ENCODE results near the gene PANX2. TPM values are rescaled to one million over a fixed set of nuclear protein-coding genes. Genes with fewer than 3 reads are reported as not detected.

Gene PANX2
- total RNA-seq, 1 donor: under 0.01 TPM

DNA sequence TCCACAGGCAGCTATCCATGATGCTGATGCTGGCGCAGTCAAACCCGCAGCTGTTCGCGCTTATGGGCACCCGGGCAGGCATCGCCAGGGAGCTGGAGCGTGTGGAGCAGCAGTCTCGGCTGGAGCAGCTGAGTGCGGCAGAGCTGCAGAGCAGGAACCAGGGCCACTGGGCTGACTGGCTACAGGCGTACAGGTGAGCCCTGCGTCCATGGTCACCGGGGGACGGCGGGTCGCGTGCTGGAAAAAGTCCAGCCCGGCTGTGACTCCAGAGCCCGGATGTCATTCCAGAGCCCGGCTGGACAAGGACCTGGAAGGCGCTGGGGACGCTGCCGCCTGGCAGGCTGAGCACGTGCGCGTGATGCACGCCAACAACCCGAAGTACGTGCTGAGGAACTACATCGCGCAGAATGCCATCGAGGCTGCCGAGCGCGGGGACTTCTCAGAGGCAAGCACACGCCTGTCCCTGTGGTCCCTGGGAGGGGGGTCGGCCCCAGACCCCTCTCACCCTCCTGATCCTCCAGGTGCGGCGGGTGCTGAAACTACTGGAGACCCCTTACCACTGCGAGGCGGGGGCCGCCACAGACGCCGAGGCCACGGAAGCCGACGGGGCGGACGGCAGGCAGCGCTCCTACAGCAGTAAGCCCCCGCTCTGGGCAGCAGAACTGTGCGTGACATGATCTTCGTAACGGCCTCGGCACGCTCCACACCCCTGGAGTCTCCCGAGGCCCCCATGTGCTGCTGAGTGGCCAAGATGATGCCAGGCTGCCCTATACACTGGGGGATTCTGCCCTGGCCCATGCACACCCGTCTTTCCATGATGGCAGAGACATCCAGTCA lies 46.4 kb downstream of the PANX2 start:
- DNase-seq (ENCODE audit: insufficient read length, low spot score, missing footprints): no peak
- no peak overlapping the region for H2AFZ ChIP-seq (ENCODE audit: low read length)
- TF ChIP-seq, protein P1, sequence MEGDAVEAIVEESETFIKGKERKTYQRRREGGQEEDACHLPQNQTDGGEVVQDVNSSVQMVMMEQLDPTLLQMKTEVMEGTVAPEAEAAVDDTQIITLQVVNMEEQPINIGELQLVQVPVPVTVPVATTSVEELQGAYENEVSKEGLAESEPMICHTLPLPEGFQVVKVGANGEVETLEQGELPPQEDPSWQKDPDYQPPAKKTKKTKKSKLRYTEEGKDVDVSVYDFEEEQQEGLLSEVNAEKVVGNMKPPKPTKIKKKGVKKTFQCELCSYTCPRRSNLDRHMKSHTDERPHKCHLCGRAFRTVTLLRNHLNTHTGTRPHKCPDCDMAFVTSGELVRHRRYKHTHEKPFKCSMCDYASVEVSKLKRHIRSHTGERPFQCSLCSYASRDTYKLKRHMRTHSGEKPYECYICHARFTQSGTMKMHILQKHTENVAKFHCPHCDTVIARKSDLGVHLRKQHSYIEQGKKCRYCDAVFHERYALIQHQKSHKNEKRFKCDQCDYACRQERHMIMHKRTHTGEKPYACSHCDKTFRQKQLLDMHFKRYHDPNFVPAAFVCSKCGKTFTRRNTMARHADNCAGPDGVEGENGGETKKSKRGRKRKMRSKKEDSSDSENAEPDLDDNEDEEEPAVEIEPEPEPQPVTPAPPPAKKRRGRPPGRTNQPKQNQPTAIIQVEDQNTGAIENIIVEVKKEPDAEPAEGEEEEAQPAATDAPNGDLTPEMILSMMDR (IDR thresholded peaks at IDR 0.05; ENCODE audit: extremely low read depth, low read depth, low read length): no peak
- H4K20me1 ChIP-seq (ENCODE audit: insufficient read depth, low read length): peaks cover 32% of the 10 kb centered on the region
- no peak overlapping the region for H3K4me3 ChIP-seq (ENCODE audit: insufficient read depth, low read length)
- H3K79me2 ChIP-seq (ENCODE audit: insufficient read depth, low read length): peaks cover 30% of the 10 kb centered on the region
- no peaks in the 10 kb centered on the region for H3K4me1 ChIP-seq (ENCODE audit: insufficient read depth, low read length)
- peaks cover 72% of the 10 kb centered on the region for H3K36me3 ChIP-seq (ENCODE audit: insufficient read depth, low read length)
- H3K9me3 ChIP-seq (ENCODE audit: low read depth, low read length): no peaks in the 10 kb centered on the region
- no peaks in the 10 kb centered on the region for H3K27me3 ChIP-seq (ENCODE audit: insufficient read depth, low read length)
- H3K4me2 ChIP-seq (ENCODE audit: insufficient read depth, low read length): no peak overlapping the region
- H3K27ac ChIP-seq (ENCODE audit: low read depth, low read length): no peak overlapping the region

DNA sequence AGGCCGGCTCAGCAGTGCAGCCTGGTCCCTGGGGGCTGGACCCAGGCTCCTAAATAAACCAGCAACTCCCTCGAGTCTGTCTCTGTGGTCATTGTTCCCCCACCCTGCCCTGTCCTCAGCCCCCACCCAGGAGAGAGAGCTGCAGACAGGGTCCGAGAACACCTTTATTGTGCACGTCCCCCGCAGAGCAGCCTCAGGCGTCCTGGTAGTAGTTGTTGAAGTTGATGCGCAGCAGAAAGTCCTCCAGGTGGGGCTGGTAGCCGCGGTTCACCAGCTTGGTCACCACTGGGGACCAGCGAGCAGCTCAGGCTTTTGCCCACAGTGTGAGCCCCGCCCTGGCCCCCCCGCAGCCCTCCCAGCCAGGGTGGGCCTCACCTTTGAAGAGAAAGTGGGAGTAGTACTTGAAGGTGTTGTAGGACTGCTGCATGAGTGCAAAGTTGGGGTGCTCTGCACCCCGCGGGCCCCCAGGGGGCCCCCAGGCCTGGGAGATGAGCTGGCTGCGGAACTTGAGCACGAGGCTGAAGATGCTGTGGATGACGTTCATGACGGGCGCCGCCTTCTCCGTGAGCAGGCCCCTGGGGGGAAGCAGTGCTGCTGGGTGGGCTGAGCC lies 47.1 kb downstream of the PANX2 start:
- Histone ChIP-seq H3K9me3 (ENCODE audit: low read depth, low read length) (no peaks in the 10 kb centered on the region), H3K36me3 (ENCODE audit: insufficient read depth, low read length) (peaks cover 72% of the 10 kb centered on the region)
- DNase-seq (ENCODE audit: insufficient read length, low spot score, missing footprints): no peak

DNA sequence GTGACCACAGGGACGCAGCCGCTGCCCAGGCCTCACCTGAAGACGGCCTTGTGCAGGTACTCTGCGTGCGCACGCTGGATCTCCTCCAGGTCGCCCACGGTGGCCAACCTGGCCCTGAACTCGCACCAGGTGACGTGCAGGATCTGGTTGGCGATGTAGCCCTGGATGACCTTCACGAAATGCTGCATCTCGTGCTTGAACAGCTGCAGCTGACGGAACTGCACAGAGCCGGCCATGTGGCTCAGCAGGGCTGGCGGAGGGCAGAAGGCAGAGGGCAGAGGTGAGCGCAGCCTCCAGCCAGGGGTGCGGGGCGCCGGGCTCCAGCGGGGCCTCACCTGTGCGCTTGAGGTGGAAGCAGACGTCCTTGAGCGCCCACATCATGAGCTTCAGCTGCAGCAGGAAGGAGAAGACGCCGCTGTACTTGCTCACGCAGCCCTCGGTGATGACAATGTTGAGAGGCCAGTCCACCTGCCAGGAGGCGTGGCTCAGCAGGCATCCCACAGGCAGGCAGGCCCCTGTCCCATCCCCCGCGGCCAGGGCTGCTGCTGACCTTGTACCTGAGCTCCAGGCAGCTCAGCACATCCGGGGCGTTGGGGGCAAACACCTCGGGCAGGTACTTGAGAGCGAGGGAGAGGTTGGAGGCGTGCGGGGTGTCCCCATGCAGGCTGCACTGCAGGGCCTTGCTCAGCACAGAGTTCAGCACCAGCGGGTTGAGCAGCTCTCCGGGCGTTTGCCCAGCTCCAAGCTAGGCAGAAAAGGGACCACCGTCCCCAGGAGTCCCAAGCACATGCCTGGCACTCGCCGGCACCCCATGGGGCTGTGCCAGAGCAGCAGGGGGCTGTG lies 47.8 kb downstream of the PANX2 start:
- no peak overlapping the region for H3K4me2 ChIP-seq (ENCODE audit: insufficient read depth, low read length)
- peaks cover 21% of the 10 kb centered on the region for H4K20me1 ChIP-seq (ENCODE audit: insufficient read depth, low read length)
- no peak overlapping the region for H2AFZ ChIP-seq (ENCODE audit: low read length)
- no peak for DNase-seq (ENCODE audit: insufficient read length, low spot score, missing footprints)
- H3K4me3 ChIP-seq (ENCODE audit: insufficient read depth, low read length): no peak overlapping the region
- H3K79me2 ChIP-seq (ENCODE audit: insufficient read depth, low read length): peaks cover 15% of the 10 kb centered on the region
- no peak overlapping the region for H3K27ac ChIP-seq (ENCODE audit: low read depth, low read length)
- peaks cover 65% of the 10 kb centered on the region for H3K36me3 ChIP-seq (ENCODE audit: insufficient read depth, low read length)
- H3K4me1 ChIP-seq (ENCODE audit: insufficient read depth, low read length): no peaks in the 10 kb centered on the region
- H3K27me3 ChIP-seq (ENCODE audit: insufficient read depth, low read length): no peaks in the 10 kb centered on the region
- TF ChIP-seq, protein P1 (IDR thresholded peaks at IDR 0.05; ENCODE audit: extremely low read depth, low read depth, low read length): no peak
- no peaks in the 10 kb centered on the region for H3K9me3 ChIP-seq (ENCODE audit: low read depth, low read length)

More for the DNA sequence above, 47.1 kb downstream of the PANX2 start:
- peaks cover 22% of the 10 kb centered on the region for H3K79me2 ChIP-seq (ENCODE audit: insufficient read depth, low read length)
- no peak overlapping the region for H2AFZ ChIP-seq (ENCODE audit: low read length)
- TF ChIP-seq, protein P1 (IDR thresholded peaks at IDR 0.05; ENCODE audit: extremely low read depth, low read depth, low read length): no peak
- no peaks in the 10 kb centered on the region for H3K4me1 ChIP-seq (ENCODE audit: insufficient read depth, low read length)
- peaks cover 27% of the 10 kb centered on the region for H4K20me1 ChIP-seq (ENCODE audit: insufficient read depth, low read length)
- no peaks in the 10 kb centered on the region for H3K27me3 ChIP-seq (ENCODE audit: insufficient read depth, low read length)
- no peak overlapping the region for H3K27ac ChIP-seq (ENCODE audit: low read depth, low read length)
- no peak overlapping the region for H3K4me2 ChIP-seq (ENCODE audit: insufficient read depth, low read length)
- H3K4me3 ChIP-seq (ENCODE audit: insufficient read depth, low read length): no peak overlapping the region
